ENCODE data around the gene SLF1. TPM values are rescaled to one million over a fixed set of nuclear protein-coding genes. Genes with fewer than 3 reads are reported as not detected.

The SLF1 gene
- total RNA-seq, 1 donor from 2014 or later, result 48.1 TPM

DNA sequence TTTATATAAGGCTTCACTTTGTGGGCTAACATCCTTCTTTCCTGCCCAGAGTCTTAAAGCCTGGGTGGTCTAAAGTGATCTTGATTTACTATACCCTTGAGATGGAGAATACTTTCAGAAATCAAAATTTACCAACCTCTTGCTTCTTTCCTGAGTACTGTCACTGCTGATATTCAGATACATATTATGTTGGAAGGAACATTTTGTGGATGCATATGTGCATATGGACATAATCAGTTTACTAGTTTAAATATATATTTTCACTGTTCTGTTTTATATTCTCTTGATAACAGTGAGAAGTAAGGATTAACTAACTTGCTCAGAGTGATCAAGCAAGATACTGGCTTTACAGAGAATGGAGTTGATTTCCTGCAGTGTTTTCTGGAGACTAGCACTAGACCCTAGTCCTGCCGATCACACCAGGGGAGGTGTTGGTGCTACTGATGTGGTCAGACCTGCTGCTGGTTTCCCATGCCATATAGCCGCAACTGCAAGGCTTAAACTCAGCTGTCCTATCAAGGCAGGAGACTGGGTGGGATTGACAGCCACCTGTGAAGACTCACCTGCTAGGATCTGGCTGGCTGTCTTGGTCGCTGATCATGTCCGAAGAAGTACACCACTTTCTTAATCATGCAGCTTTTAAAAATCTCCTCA, 57.6 kb downstream of the SLF1 start:
- no peaks in the 10 kb centered on the region for H3K27me3 Mint-ChIP-seq (ENCODE audit: insufficient read depth, low read depth)
- peaks cover 7% of the 10 kb centered on the region for H3K36me3 Mint-ChIP-seq
- Histone ChIP-seq H3K4me2 (no peak overlapping the region), H3K4me3 (no peak overlapping the region), H3K27ac (no peak overlapping the region), H3K79me2 (ENCODE audit: low read depth) (no peaks in the 10 kb centered on the region), H3K4me1 (no peaks in the 10 kb centered on the region), H3F3A (ENCODE audit: low read depth) (no peaks in the 10 kb centered on the region), H3K9me3 (ENCODE audit: low read depth) (no peaks in the 10 kb centered on the region), H4K20me1 (ENCODE audit: low read depth) (no peaks in the 10 kb centered on the region), H3K27me3 (no peaks in the 10 kb centered on the region), H3K36me3 (peaks cover 15% of the 10 kb centered on the region), H2AFZ (replicated peaks) (no peak overlapping the region), H3K9ac (no peak overlapping the region)
- no peaks in the 10 kb centered on the region for H3K9me3 Mint-ChIP-seq
- DNase-seq (ENCODE audit: low spot score), result no peak
- no peak overlapping the region for H3K27ac Mint-ChIP-seq
- H3K4me1 Mint-ChIP-seq, result peaks cover 3% of the 10 kb centered on the region
- TF ChIP-seq EZH2 (IDR thresholded peaks at IDR 0.05) (no peak), EZH2phosphoT487 (IDR thresholded peaks at IDR 0.05) (no peak)
- TF ChIP-seq, protein P1, sequence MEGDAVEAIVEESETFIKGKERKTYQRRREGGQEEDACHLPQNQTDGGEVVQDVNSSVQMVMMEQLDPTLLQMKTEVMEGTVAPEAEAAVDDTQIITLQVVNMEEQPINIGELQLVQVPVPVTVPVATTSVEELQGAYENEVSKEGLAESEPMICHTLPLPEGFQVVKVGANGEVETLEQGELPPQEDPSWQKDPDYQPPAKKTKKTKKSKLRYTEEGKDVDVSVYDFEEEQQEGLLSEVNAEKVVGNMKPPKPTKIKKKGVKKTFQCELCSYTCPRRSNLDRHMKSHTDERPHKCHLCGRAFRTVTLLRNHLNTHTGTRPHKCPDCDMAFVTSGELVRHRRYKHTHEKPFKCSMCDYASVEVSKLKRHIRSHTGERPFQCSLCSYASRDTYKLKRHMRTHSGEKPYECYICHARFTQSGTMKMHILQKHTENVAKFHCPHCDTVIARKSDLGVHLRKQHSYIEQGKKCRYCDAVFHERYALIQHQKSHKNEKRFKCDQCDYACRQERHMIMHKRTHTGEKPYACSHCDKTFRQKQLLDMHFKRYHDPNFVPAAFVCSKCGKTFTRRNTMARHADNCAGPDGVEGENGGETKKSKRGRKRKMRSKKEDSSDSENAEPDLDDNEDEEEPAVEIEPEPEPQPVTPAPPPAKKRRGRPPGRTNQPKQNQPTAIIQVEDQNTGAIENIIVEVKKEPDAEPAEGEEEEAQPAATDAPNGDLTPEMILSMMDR (IDR thresholded peaks at IDR 0.05), result no peak
- H3K4me3 Mint-ChIP-seq, result no peak overlapping the region

- no peaks in the 10 kb centered on the region for H3K27me3 ChIP-seq
- no peak overlapping the region for H3K4me2 ChIP-seq
- Mint-ChIP-seq H3K27me3 (ENCODE audit: insufficient read depth, low read depth) (peaks cover 2% of the 10 kb centered on the region), H3K27ac (no peak overlapping the region), H3K4me1 (peaks cover 8% of the 10 kb centered on the region), H3K36me3 (peaks cover 32% of the 10 kb centered on the region), H3K4me3 (no peak overlapping the region), H3K9me3 (no peaks in the 10 kb centered on the region)
- DNase-seq (ENCODE audit: low spot score), result no peak
- no peaks in the 10 kb centered on the region for H3K4me1 ChIP-seq
- no peaks in the 10 kb centered on the region for H3K36me3 ChIP-seq
- no peak overlapping the region for H3K4me3 ChIP-seq
- H4K20me1 ChIP-seq (ENCODE audit: low read depth), result no peaks in the 10 kb centered on the region
- no peaks in the 10 kb centered on the region for H3K9me3 ChIP-seq (ENCODE audit: low read depth)
- no peak overlapping the region for H3K27ac ChIP-seq
- H3K79me2 ChIP-seq (ENCODE audit: low read depth), result no peaks in the 10 kb centered on the region
- TF ChIP-seq, protein P1 (IDR thresholded peaks at IDR 0.05), result no peak
- no peak for TF ChIP-seq EZH2 (IDR thresholded peaks at IDR 0.05)
- TF ChIP-seq EZH2phosphoT487 (IDR thresholded peaks at IDR 0.05), result no peak
- H3K9ac ChIP-seq, result no peak overlapping the region
- H2AFZ ChIP-seq (replicated peaks), result no peak overlapping the region
- H3F3A ChIP-seq (ENCODE audit: low read depth), result no peaks in the 10 kb centered on the region
Observed at GRCh38 chr5:94682814-94683520, 64.5 kb downstream of the SLF1 start.

- H3K9me3 Mint-ChIP-seq, result no peaks in the 10 kb centered on the region
- Histone ChIP-seq H3K4me2 (no peak overlapping the region), H2AFZ (replicated peaks) (no peak overlapping the region), H3K36me3 (peaks cover 10% of the 10 kb centered on the region), H3K27ac (no peak overlapping the region), H3K4me1 (no peaks in the 10 kb centered on the region), H3K9me3 (ENCODE audit: low read depth) (no peaks in the 10 kb centered on the region), H4K20me1 (ENCODE audit: low read depth) (no peaks in the 10 kb centered on the region), H3K4me3 (no peak overlapping the region), H3K27me3 (no peaks in the 10 kb centered on the region), H3K9ac (no peak overlapping the region), H3K79me2 (ENCODE audit: low read depth) (no peaks in the 10 kb centered on the region), H3F3A (ENCODE audit: low read depth) (no peaks in the 10 kb centered on the region)
- H3K4me3 Mint-ChIP-seq, result no peak overlapping the region
- H3K27me3 Mint-ChIP-seq (ENCODE audit: insufficient read depth, low read depth), result no peaks in the 10 kb centered on the region
- TF ChIP-seq EZH2 (IDR thresholded peaks at IDR 0.05) (no peak), EZH2phosphoT487 (IDR thresholded peaks at IDR 0.05) (no peak)
- TF ChIP-seq, protein P1 (IDR thresholded peaks at IDR 0.05), result no peak
- peak overlapping the region; percentile 3 for H3K27ac Mint-ChIP-seq
- peaks cover 51% of the 10 kb centered on the region for H3K4me1 Mint-ChIP-seq
- no peak for DNase-seq (ENCODE audit: low spot score)
- peaks cover 10% of the 10 kb centered on the region for H3K36me3 Mint-ChIP-seq
Observed at GRCh38 chr5:94689908-94690307, 71.4 kb downstream of the SLF1 start.
